ENCODE data around the gene HTATIP2.

HTATIP2 gene

GRCh38 chr11:20388096-20389055, 24.9 kb downstream of the HTATIP2 start:
- H3K4me3 ChIP-seq (ENCODE audit: low read depth, low read length): peak overlapping the region; percentile 85
- TF ChIP-seq, protein P1, sequence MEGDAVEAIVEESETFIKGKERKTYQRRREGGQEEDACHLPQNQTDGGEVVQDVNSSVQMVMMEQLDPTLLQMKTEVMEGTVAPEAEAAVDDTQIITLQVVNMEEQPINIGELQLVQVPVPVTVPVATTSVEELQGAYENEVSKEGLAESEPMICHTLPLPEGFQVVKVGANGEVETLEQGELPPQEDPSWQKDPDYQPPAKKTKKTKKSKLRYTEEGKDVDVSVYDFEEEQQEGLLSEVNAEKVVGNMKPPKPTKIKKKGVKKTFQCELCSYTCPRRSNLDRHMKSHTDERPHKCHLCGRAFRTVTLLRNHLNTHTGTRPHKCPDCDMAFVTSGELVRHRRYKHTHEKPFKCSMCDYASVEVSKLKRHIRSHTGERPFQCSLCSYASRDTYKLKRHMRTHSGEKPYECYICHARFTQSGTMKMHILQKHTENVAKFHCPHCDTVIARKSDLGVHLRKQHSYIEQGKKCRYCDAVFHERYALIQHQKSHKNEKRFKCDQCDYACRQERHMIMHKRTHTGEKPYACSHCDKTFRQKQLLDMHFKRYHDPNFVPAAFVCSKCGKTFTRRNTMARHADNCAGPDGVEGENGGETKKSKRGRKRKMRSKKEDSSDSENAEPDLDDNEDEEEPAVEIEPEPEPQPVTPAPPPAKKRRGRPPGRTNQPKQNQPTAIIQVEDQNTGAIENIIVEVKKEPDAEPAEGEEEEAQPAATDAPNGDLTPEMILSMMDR (IDR thresholded peaks at IDR 0.05; ENCODE audit: low read depth, low read length): no peak

DNA sequence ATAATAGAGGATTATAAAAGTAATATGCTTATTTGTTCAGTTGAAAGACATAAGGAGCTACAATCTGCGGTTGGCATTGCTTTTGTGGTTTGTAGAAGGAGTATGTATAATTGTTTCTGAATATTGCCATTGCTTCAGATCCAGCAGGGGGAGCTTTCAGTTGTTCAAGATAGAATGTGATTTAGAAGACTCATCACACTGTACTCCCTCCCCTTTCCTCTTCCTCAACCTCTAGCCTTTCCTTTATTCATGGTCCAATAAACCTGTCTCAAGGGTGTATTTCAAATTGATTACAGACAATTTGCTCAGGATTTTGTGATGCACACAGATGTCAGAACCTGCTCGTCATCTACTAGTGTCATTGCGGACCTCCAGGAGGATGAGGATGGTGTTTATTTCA, 33.8 kb downstream of the HTATIP2 start:
- no peak overlapping the region for H3K4me3 ChIP-seq (ENCODE audit: low read depth, low read length)
- TF ChIP-seq, protein P1 (IDR thresholded peaks at IDR 0.05; ENCODE audit: low read depth, low read length): peak; percentile 25; the same call in 1 of the 2 replicates

DNA sequence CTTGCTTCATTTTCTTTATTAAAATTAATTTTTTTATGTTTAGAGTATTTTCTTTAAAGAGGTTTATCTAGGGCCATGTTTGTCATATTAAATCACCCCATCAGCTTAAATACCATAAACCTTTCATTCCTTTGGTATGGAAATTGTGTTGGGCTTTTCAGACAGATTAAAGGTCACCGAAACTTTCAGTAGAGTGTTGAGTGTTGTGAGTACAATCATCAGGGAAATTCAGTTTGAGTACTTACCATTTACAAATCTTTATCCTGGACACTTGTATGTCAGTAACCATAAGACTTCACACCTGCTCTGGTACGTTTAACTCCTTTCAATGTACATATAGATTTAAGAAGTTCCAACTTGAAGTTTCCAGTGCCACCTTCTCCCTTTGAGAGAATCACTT, 36.0 kb downstream of the HTATIP2 start:
- no peak overlapping the region for H3K4me3 ChIP-seq (ENCODE audit: low read depth, low read length)
- TF ChIP-seq, protein P1 (IDR thresholded peaks at IDR 0.05; ENCODE audit: low read depth, low read length): no peak

- H3K4me3 ChIP-seq (ENCODE audit: low read depth, low read length): no peak overlapping the region
- TF ChIP-seq, protein P1 (IDR thresholded peaks at IDR 0.05; ENCODE audit: low read depth, low read length): no peak
Observed at GRCh38 chr11:20403059-20403458, 39.5 kb downstream of the HTATIP2 start.

DNA sequence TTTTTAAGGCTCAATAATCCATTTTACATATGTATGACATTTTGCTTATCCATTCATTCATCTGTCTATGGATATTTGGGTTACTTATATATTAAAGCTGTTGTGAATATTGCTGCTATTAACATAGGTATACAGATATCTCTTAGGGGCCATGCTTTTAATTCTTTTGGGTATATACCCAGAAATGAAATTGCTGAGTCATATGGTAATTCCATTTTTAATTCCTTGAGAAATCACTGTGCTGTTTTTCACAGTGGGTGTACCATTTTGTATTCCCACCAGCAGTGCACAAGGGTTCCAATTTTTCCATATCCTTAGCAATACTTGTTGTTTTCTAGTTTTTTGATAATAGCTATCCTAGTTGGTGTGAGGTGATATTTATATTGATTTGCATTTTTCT, 43.0 kb downstream of the HTATIP2 start:
- TF ChIP-seq, protein P1 (IDR thresholded peaks at IDR 0.05; ENCODE audit: low read depth, low read length): no peak
- H3K4me3 ChIP-seq (ENCODE audit: low read depth, low read length): no peak overlapping the region

- TF ChIP-seq, protein P1 (IDR thresholded peaks at IDR 0.05; ENCODE audit: low read depth, low read length): no peak
- H3K4me3 ChIP-seq (ENCODE audit: low read depth, low read length): no peak overlapping the region
Observed at GRCh38 chr11:20407344-20407743, 43.8 kb downstream of the HTATIP2 start.

DNA sequence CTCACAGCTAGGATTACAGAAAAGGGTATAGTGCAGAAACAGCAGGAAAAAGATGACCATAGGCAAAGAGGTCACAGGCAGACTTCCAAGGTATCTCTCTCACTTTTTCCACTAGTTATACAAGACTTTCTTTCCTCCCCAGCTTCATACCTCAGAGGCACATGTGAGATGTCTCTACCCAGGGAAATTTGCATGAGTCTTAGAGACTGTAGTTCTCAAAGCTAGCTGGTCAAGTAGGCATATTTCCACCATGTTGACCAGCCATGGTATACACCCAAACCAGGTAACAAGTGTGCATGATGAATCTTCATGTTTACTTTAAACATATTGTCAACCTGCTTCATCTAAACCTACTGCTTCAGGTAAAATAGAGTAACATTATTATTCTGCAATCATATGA, 51.9 kb downstream of the HTATIP2 start:
- TF ChIP-seq, protein P1 (IDR thresholded peaks at IDR 0.05; ENCODE audit: low read depth, low read length): no peak
- no peak overlapping the region for H3K4me3 ChIP-seq (ENCODE audit: low read depth, low read length)
